Right atrium auricular region (tissue), 2 donors: Measurements from ENCODE around the gene TBC1D9. TPM values are rescaled to one million over a fixed set of nuclear protein-coding genes. Genes with fewer than 3 reads are reported as not detected.
A peak's percentile ranks its signal among the peaks of the same experiment; 100 is the strongest.

Experiments
- DNase-seq: peaks from one replicate; pipeline ENCODE4 v3.0.0-alpha.2; 2019; ENCODE audit warnings: low spot score
- H3K27ac ChIP-seq, 2 donors: fragments of 200-600 bp; sonication (generic); 1 replicate in 1 of 2; 2 replicates in 1 of 2; pipeline ENCODE4 v1.5.1; 2016 to 2019
- H3K27me3 ChIP-seq, 2 donors: fragments of 200-600 bp; sonication (generic); one replicate each; pipeline versions ENCODE4 v1.5.1 to v1.6.0; 2017 to 2019
- H3K36me3 ChIP-seq: fragments of 200-600 bp; sonication (generic); one replicate; pipeline ENCODE4 v1.5.1; 2016
- H3K4me1 ChIP-seq, 2 donors: fragments of 200-600 bp; sonication (generic); one replicate each; pipeline versions ENCODE4 v1.5.1 to v1.6.0; 2017 to 2019
- H3K4me3 ChIP-seq, 2 donors: fragments of 200-600 bp; sonication (generic); 1 replicate in 1 of 2; 2 replicates in 1 of 2; pipeline ENCODE4 v1.5.1; 2017 to 2019; ENCODE audit warnings: mild to moderate bottlenecking in 1 of 2, moderate library complexity in 1 of 2
- H3K9me3 ChIP-seq, 2 donors: fragments of 200-600 bp; sonication (generic); one replicate each; pipeline ENCODE4 v1.5.1; 2019
- total RNA-seq, 2 donors: library from RNA; depleted of rRNA; stranded (reverse); fragments of >200 nt; gene quantifications; one replicate each; pipeline ENCODE4 v1.1.0, GENCODE V29; 2016
- TF ChIP-seq, protein P1 (sequence below), 2 donors: fragments of 200-600 bp; sonication (generic); IDR thresholded peaks; one replicate each; pipeline ENCODE4 v1.5.1; 2019; ENCODE audit warnings: antibody characterized with exemption in 2 of 2

Gene TBC1D9
- total RNA-seq, 2 donors from 2014 or later: 10.9 to 18.8 TPM

DNA sequence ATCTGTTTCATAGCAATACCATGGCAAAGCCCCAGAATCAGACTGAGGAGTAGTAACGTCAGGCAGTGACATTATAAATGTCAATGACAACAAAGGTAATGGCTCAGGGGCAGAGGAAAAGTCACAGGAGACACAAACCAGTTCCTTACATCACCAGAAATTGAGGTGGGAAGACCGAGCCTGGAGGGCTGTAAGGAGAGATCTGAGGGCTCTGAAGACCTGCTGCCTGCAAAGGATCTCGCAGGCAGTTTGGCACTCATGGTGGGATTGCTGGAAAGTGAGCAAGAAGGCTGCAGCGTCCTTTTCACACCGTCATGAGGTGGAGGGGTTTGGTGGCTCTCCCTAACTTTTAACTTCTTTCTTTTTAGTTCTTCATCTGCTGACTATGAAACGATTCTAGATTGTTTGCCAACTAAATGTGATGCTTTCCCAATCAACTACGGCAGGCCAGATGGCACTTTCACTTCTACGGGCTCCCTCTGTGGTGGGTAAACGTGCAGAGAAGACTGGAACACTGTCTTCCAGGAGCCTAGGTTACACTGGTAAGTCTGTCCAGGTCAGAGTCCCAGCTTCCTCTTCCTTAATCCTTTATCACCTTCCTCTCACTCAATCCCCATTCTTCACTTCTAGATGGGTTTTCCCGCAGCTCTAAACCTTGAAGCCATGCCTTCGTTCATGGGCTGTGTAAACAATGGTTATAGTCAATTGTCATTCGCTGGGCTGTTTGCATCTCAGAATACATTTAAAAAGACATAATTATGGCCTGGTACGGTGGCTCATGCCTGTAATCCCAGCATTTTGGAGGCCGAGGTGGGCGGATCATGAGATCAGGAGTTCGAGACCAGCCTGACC is 58.2 kb downstream of the TBC1D9 start:
- Histone ChIP-seq H3K9me3 (no peaks in the 10 kb centered on the region), H3K27me3 (no peaks in the 10 kb centered on the region), H3K4me3 (no peak overlapping the region), H3K27ac (no peak overlapping the region), H3K36me3 (no peaks in the 10 kb centered on the region), H3K4me1 (peaks cover 0 to 6% of the 10 kb centered on the region in 2 donors)
- no peak for DNase-seq
- TF ChIP-seq, protein P1, sequence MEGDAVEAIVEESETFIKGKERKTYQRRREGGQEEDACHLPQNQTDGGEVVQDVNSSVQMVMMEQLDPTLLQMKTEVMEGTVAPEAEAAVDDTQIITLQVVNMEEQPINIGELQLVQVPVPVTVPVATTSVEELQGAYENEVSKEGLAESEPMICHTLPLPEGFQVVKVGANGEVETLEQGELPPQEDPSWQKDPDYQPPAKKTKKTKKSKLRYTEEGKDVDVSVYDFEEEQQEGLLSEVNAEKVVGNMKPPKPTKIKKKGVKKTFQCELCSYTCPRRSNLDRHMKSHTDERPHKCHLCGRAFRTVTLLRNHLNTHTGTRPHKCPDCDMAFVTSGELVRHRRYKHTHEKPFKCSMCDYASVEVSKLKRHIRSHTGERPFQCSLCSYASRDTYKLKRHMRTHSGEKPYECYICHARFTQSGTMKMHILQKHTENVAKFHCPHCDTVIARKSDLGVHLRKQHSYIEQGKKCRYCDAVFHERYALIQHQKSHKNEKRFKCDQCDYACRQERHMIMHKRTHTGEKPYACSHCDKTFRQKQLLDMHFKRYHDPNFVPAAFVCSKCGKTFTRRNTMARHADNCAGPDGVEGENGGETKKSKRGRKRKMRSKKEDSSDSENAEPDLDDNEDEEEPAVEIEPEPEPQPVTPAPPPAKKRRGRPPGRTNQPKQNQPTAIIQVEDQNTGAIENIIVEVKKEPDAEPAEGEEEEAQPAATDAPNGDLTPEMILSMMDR (IDR thresholded peaks at IDR 0.05): no peak

DNA sequence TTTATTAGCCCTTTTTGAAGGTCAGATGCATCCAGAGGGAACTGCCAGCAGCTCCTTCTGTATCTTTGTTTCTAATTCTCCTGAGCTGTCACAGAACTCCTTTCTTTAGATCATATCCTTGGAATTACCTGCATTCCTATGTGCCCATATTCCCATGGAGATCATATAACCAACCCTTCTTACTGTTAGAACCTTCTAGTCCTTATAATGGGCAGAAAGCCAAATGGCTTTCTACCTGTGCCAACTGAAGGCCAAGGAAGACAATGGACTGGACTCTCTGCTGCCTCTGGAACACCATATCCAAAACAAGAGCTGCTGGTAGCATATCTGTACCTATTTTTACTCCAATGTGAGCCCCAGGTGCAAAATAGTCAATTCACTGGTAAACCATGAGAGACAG is 60.7 kb downstream of the TBC1D9 start:
- no peak for DNase-seq
- TF ChIP-seq, protein P1 (IDR thresholded peaks at IDR 0.05): no peak
- peaks cover 0 to 22% of the 10 kb centered on the region in 2 donors for H3K4me1 ChIP-seq
- H3K9me3 ChIP-seq: no peaks in the 10 kb centered on the region
- H3K4me3 ChIP-seq: no peak overlapping the region
- no peak overlapping the region for H3K27ac ChIP-seq
- no peaks in the 10 kb centered on the region for H3K27me3 ChIP-seq
- no peaks in the 10 kb centered on the region for H3K36me3 ChIP-seq

DNA sequence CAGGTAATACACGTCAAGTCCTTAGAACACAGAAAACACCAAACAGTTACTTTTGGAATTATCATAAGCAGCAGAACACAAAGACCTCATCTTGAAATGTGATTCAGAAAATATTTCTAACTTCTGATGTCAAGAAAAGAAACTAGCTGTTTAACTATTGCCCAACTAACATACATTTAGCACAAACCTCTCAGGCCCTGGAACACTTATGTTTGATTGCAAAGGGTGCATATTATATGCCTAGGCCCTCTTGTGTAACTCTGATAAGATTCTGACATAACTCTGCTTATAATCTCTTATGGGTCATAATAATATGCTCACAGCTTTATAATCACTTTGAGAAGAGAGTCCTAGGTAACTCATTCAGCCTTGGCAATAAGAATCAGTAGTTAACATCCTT is 62.6 kb downstream of the TBC1D9 start:
- Histone ChIP-seq H3K27me3 (no peaks in the 10 kb centered on the region), H3K4me3 (no peak overlapping the region), H3K27ac (no peak overlapping the region), H3K9me3 (no peaks in the 10 kb centered on the region), H3K4me1 (peaks cover 0 to 29% of the 10 kb centered on the region in 2 donors), H3K36me3 (no peaks in the 10 kb centered on the region)
- DNase-seq: no peak
- TF ChIP-seq, protein P1 (IDR thresholded peaks at IDR 0.05): no peak

DNA sequence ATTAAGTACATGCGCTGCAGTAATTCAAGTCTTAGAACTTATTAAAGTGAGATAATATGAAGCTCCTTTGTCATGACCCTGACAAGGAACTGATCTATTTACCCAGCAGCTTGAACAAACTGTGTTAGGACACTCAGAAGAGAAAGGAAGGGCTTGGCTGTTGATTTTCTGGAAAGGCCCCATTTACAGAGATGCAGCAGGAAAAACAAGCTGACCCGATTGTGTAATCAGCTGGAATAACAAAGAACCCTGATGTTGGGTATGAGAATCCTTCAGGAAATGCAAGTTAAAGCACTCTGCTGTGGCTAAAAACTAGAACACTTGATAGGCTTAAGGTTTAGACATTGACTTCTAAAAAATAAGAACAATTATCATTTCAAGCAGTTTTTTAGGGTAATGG is 64.8 kb downstream of the TBC1D9 start:
- no peaks in the 10 kb centered on the region for H3K9me3 ChIP-seq
- TF ChIP-seq, protein P1 (IDR thresholded peaks at IDR 0.05): no peak
- H3K36me3 ChIP-seq: no peaks in the 10 kb centered on the region
- H3K4me3 ChIP-seq: no peak overlapping the region
- H3K27me3 ChIP-seq: no peaks in the 10 kb centered on the region
- H3K4me1 ChIP-seq: peaks cover 0 to 29% of the 10 kb centered on the region in 2 donors
- no peak for DNase-seq
- peak overlapping the region; percentile 12 to 62 for H3K27ac ChIP-seq

DNA sequence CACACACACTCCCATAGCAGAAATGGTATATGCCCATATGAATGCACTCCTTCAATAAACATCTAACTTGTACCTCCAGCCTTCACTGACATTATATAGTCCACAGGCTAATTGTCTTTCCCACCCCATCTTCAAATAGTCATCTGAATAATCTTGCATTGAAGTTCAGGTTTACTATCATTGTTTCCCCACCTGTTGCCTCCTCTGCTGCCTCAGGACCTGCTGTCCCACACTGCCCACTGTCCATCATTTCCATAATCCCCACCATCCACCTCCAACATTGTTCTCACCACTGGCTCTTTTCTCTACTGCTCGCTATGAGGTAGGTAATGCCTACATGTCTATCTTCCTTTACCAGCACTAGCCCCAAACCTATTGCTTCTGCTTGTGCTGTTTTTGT is 66.1 kb downstream of the TBC1D9 start:
- Histone ChIP-seq H3K4me1 (peaks cover 0 to 24% of the 10 kb centered on the region in 2 donors), H3K27me3 (no peaks in the 10 kb centered on the region), H3K4me3 (no peak overlapping the region), H3K27ac (no peak overlapping the region), H3K36me3 (no peaks in the 10 kb centered on the region), H3K9me3 (no peaks in the 10 kb centered on the region)
- TF ChIP-seq, protein P1 (IDR thresholded peaks at IDR 0.05): no peak
- no peak for DNase-seq
